NCI-H2227 treated with DMSO at 0.1 percent for 48 hours (cell line): ENCODE measurements around the gene CT83.

Experiments used
- DNase-seq: peaks from one replicate; lab custom pipeline; 2025; lab: John Stamatoyannopoulos, UW

Gene CT83

GRCh38 chrX:116462822-116463221 lies at the start of gene CT83:
CT83 (minus strand) TSS chrX:116462976; CDS start chrX:116462856, 120 bp downstream.
- DNase-seq = no peak

- DNase-seq = no peak
These were observed 37.0 kb upstream of the CT83 start for GRCh38 chrX:116499780-116500179.

GRCh38 chrX:116493271-116493670 lies 30.5 kb upstream of the CT83 start:
- DNase-seq = no peak

- peak; percentile 9 for DNase-seq
These were observed 27.3 kb upstream of the CT83 start for GRCh38 chrX:116490104-116490503.

- no peak for DNase-seq
These were observed 17.3 kb upstream of the CT83 start for GRCh38 chrX:116480059-116480458.

GRCh38 chrX:116449156-116449555 lies 13.6 kb downstream of the CT83 start:
- DNase-seq = no peak

- DNase-seq = no peak
These were observed 26.4 kb downstream of the CT83 start, which contains the start of gene SLC6A14 for GRCh38 chrX:116436358-116436816. SLC6A14 (plus strand) TSS chrX:116436606; CDS start chrX:116436710, 104 bp downstream.

- DNase-seq = no peak
These were observed 27.2 kb downstream of the CT83 start for GRCh38 chrX:116435597-116435996.

GRCh38 chrX:116427978-116428377 lies 34.8 kb downstream of the CT83 start:
- DNase-seq = no peak

GRCh38 chrX:116417968-116418367 lies 44.8 kb downstream of the CT83 start:
- no peak for DNase-seq

- DNase-seq = no peak
These were observed 45.6 kb downstream of the CT83 start for GRCh38 chrX:116417214-116417613.

GRCh38 chrX:116413273-116413672 lies 49.5 kb downstream of the CT83 start:
- no peak for DNase-seq
